HepG2 (cell line): ENCODE results near the gene NPBWR2. TPM values are rescaled to one million over a fixed set of nuclear protein-coding genes. Genes with fewer than 3 reads are reported as not detected.
A peak's percentile ranks its signal among the peaks of the same experiment; 100 is the strongest.

ENCODE experiments used
- CEBPG ChIP-seq: IDR thresholded peaks from 2 replicates; pipeline ENCODE4 v1.6.1; 2016
- DMAP1 ChIP-seq: IDR thresholded peaks from 2 replicates; pipeline ENCODE4 v1.6.1; 2016
- ELF1 ChIP-seq: sonication (generic); formaldehyde crosslinking; IDR thresholded peaks from 2 replicates; pipeline ENCODE4 v1.4.0; 2020; ENCODE audit warnings: missing genetic modification reagents
- JDP2 ChIP-seq: sonication (generic); formaldehyde crosslinking; IDR thresholded peaks from 2 replicates; pipeline ENCODE4 v1.8.1; 2022; ENCODE audit warnings: missing genetic modification reagents, borderline replicate concordance
- KLF13 ChIP-seq: sonication (generic); formaldehyde crosslinking; IDR thresholded peaks from 2 replicates; pipeline ENCODE4 v1.4.0; 2020; ENCODE audit warnings: mild to moderate bottlenecking, missing genetic modification reagents
- KLF15 ChIP-seq: sonication (generic); formaldehyde crosslinking; IDR thresholded peaks from 2 replicates; pipeline ENCODE4 v1.8.1; 2023; ENCODE audit warnings: borderline replicate concordance, mild to moderate bottlenecking, inconsistent platforms, missing genetic modification reagents, mixed read lengths
- MIXL1 ChIP-seq: IDR thresholded peaks from 2 replicates; pipeline ENCODE4 v1.6.1; 2016
- MXI1 ChIP-seq: IDR thresholded peaks from 3 replicates; pipeline ENCODE4 v1.6.1; 2012; ENCODE audit warnings: low read depth, low read length, inconsistent platforms, borderline replicate concordance
- NFE2L1 ChIP-seq: sonication (generic); formaldehyde crosslinking; IDR thresholded peaks from 2 replicates; pipeline ENCODE4 v1.4.0; 2020; ENCODE audit warnings: missing genetic modification reagents, mild to moderate bottlenecking, borderline replicate concordance
- PAF1 ChIP-seq: IDR thresholded peaks from 2 replicates; pipeline ENCODE4 v1.6.1; 2016; ENCODE audit warnings: missing genetic modification reagents, missing compliant biosample characterization
- RELA ChIP-seq: sonication (generic); formaldehyde crosslinking; IDR thresholded peaks from 2 replicates; pipeline ENCODE4 v1.4.0; 2020; ENCODE audit warnings: missing genetic modification reagents
- STAT5B ChIP-seq: sonication (generic); formaldehyde crosslinking; IDR thresholded peaks from 2 replicates; pipeline ENCODE4 v1.4.0; 2020; ENCODE audit warnings: missing genetic modification reagents
- TARDBP ChIP-seq: sonication (generic); formaldehyde crosslinking; IDR thresholded peaks from 2 replicates; pipeline ENCODE4 v1.8.0; 2022; ENCODE audit warnings: mild to moderate bottlenecking, missing genetic modification reagents
- TFDP1 ChIP-seq: IDR thresholded peaks from 2 replicates; pipeline ENCODE4 v1.6.1; 2016; ENCODE audit warnings: missing compliant biosample characterization, missing genetic modification reagents, borderline replicate concordance
- TP53 ChIP-seq: sonication (generic); formaldehyde crosslinking; conservative IDR thresholded peaks from 2 replicates; pipeline ENCODE4 v1.4.0; 2020; ENCODE audit warnings: missing genetic modification reagents
- ZBTB2 ChIP-seq: sonication (generic); formaldehyde crosslinking; IDR thresholded peaks from 2 replicates; pipeline ENCODE4 v1.8.0; 2022; ENCODE audit warnings: low read depth, missing genetic modification reagents
- ZMYM4 ChIP-seq: sonication (generic); formaldehyde crosslinking; IDR thresholded peaks from 2 replicates; pipeline ENCODE4 v1.8.1; 2023; ENCODE audit warnings: mild to moderate bottlenecking, missing genetic modification reagents
- ZNF276 ChIP-seq: sonication (generic); formaldehyde crosslinking; IDR thresholded peaks from 2 replicates; pipeline ENCODE4 v1.4.0; 2020; ENCODE audit warnings: mild to moderate bottlenecking, low read depth, missing genetic modification reagents
- ZNF329 ChIP-seq: sonication (generic); formaldehyde crosslinking; IDR thresholded peaks from 2 replicates; pipeline ENCODE4 v1.9.0; 2021; ENCODE audit warnings: low read depth, mild to moderate bottlenecking, missing genetic modification reagents
- ZNF547 ChIP-seq: sonication (generic); formaldehyde crosslinking; IDR thresholded peaks from 2 replicates; pipeline ENCODE4 v1.5.1; 2020; ENCODE audit warnings: mild to moderate bottlenecking, missing genetic modification reagents
- ZNF576 ChIP-seq: sonication (generic); formaldehyde crosslinking; IDR thresholded peaks from 2 replicates; pipeline ENCODE4 v1.4.0; 2020; ENCODE audit warnings: mild to moderate bottlenecking, missing genetic modification reagents
- ZNF607 ChIP-seq: sonication (generic); formaldehyde crosslinking; IDR thresholded peaks from 2 replicates; pipeline ENCODE4 v1.5.1; 2020; ENCODE audit warnings: missing genetic modification reagents, mild to moderate bottlenecking, borderline replicate concordance
- ZNF616 ChIP-seq: sonication (generic); formaldehyde crosslinking; IDR thresholded peaks from 2 replicates; pipeline ENCODE4 v1.5.0; 2020; ENCODE audit warnings: low read depth, mild to moderate bottlenecking, missing genetic modification reagents
- ZNF709 ChIP-seq: sonication (generic); formaldehyde crosslinking; IDR thresholded peaks from 2 replicates; pipeline ENCODE4 v1.5.0; 2020; ENCODE audit warnings: mild to moderate bottlenecking, missing genetic modification reagents
- ZNF746 ChIP-seq: sonication (generic); formaldehyde crosslinking; IDR thresholded peaks from 2 replicates; pipeline ENCODE4 v1.8.0; 2022; ENCODE audit warnings: mild to moderate bottlenecking, missing genetic modification reagents
- ZNF780A ChIP-seq: sonication (generic); formaldehyde crosslinking; IDR thresholded peaks from 2 replicates; pipeline ENCODE4 v1.8.0; 2022; ENCODE audit warnings: mild to moderate bottlenecking, missing genetic modification reagents, moderate library complexity
- ZNF850 ChIP-seq: sonication (generic); formaldehyde crosslinking; conservative IDR thresholded peaks from 2 replicates; pipeline ENCODE4 v1.9.0; 2021; ENCODE audit warnings: mild to moderate bottlenecking, missing genetic modification reagents
- ZNF891 ChIP-seq: sonication (generic); formaldehyde crosslinking; IDR thresholded peaks from 2 replicates; pipeline ENCODE4 v1.5.0; 2020; ENCODE audit warnings: mild to moderate bottlenecking, missing genetic modification reagents
- polyA plus RNA-seq, 8 experiments: library from polyadenylated mRNA; depleted of rRNA in 3 of 8; stranded (reverse) in 7 of 8; unstranded in 1 of 8; fragments of >200 nt; fragmentation: Illumina TruSeq in 4 of 8; extraction: Trizol in 4 of 8; gene quantifications; 2 replicates each; pipeline versions ENCODE4 v1.2.1 to v1.2.3, GENCODE V29; 2011 to 2016; ENCODE audit warnings: low read depth in 4 of 8, missing spikeins in 1 of 8, mixed read lengths in 1 of 8; ENCODE audit not compliant: insufficient read depth in 1 of 8
- total RNA-seq, 5 experiments: library from RNA; depleted of rRNA; stranded (reverse); fragments of >200 nt; fragmentation: Illumina TruSeq; extraction: Trizol; gene quantifications; 2 replicates each; pipeline ENCODE4 v1.2.3, GENCODE V29; 2016; ENCODE audit warnings: low read depth in 1 of 5

NPBWR2 gene
- total and polyA plus RNA-seq, 2 of the 13 experiments (the other 11 are each of a cell fraction or from before 2014, with no cell fraction given): not detected

GRCh38 chr20:64079273-64080012 is 27.9 kb downstream of the NPBWR2 start, which contains the start of gene RGS19 (continued):
- TF ChIP-seq JDP2 (no peak), ZNF891 (CRISPR knock-in tag) (peak; percentile 42; the same call in 1 of the 2 replicates), ZNF329 (CRISPR knock-in tag) (no peak), DMAP1 (CRISPR knock-in tag) (peak; percentile 60), ZNF547 (CRISPR knock-in tag) (0 out of 2 replicates have a peak, but pooled peaks have one; percentile 8), ZNF276 (CRISPR knock-in tag) (no peak), ZNF850 (CRISPR knock-in tag) (no peak; the same call in 1 of the 2 replicates), NFE2L1 (CRISPR knock-in tag) (no peak), STAT5B (CRISPR knock-in tag) (no peak), ZNF780A (no peak), ZNF746 (CRISPR knock-in tag) (no peak), TARDBP (CRISPR knock-in tag) (no peak), ZBTB2 (CRISPR knock-in tag) (peak; percentile 47; the same call in 1 of the 2 replicates), PAF1 (CRISPR knock-in tag) (no peak), ELF1 (peak; percentile 59), MXI1 (peak; percentile 29; the same call in 1 of the 3 replicates), RELA (no peak), TP53 (no peak), ZNF576 (CRISPR knock-in tag) (0 out of 2 replicates have a peak, but pooled peaks have one; percentile 8), CEBPG (CRISPR knock-in tag) (peak; percentile 38; the same call in 1 of the 2 replicates), ZNF616 (CRISPR knock-in tag) (peak; percentile 26; the same call in 1 of the 2 replicates), ZNF709 (CRISPR knock-in tag) (0 out of 2 replicates have a peak, but pooled peaks have one; percentile 49), MIXL1 (CRISPR knock-in tag) (no peak), KLF15 (CRISPR knock-in tag) (no peak), ZMYM4 (no peak), TFDP1 (CRISPR knock-in tag) (no peak; the same call in 1 of the 2 replicates), ZNF607 (CRISPR knock-in tag) (peak; percentile 37; the same call in 1 of the 2 replicates), KLF13 (CRISPR knock-in tag) (peak; percentile 45; the same call in 1 of the 2 replicates)
